Suppressor macrophage treated with lipopolysaccharide for 1 hour (primary cell): ENCODE data around the gene ARHGAP40.

Experiments used
- DNase-seq, 3 donors: peaks; one replicate each; pipeline ENCODE4 v3.0.0-alpha.2; 2020 to 2022

Gene ARHGAP40

DNA sequence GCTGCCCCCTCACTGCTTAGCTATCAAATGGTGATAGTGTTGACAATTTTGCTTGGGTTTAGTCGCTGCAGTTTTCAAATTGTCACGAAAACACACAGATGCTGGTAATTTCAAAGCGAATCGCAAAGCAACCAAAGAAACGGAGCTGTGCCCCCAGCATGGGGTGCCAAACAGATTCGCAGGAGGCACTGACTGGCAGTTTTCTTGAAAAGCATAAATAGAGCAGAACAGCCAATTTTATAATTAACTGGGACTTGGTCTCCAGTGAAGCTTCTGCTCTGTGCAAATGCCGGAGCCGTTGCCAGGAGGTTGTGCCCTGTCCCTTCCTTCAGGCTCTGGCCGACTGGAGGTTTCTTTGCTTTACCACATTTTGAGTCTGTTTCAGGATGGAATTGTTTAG, 18.8 kb downstream of the ARHGAP40 start:
- DNase-seq = no peak

DNA sequence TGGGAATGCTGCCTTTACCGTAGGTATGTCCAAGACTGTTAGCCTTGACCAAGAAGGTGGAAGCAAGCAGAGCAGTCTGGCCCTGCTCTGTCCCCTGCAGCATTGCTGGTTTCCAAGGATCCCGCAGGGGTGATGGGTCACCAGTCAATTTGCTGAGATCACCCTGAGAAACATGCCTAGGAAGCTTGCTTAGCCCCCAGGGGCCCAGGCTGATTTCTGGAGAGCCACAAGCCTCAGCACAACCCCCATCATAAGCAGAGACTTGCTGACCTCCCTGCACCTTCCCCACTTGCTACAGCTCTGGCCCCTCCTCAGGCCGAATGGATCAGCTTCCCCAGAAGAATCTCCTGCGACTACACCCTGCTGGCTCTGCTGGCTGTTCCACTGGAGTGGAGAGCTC, 21.5 kb downstream of the ARHGAP40 start:
- DNase-seq = no peak

DNA sequence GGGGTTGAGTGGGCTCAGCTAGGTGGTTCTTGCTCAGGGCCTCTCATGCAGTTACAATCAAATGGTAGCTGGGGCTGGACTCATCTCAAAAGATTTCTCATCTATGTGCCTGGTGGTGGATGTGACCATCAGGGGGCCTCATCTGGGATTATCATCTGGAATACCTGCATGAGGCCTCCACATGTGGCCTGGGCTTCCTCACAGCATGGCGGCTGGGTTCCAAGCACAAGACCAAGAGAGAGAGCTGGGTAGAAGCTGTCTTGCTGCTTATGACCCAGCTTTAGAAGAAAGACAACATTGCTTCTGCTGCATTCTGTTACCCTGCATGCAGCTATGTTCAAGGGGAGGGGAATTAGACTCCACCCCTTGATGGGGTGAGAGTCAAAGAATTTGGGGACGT, 22.5 kb downstream of the ARHGAP40 start:
- no peak for DNase-seq

DNA sequence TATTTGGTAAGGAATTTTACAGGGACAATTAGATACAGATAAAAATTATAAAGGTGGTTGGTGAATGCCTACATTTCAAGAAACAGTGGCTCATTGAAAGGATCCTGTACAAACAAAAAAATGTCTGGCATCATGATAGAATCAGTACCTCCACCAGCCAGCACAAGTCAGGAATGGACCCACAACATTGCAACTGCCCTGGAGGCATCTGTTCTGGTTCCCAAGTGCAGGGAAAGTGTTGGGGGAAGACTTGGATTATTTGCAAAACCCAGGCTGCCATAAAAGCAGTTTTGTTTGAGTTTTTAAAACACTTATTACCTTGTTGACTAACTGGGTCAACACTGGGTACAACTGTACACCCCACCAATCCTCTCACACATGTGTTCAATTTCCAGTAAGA, 24.3 kb downstream of the ARHGAP40 start:
- no peak for DNase-seq

DNA sequence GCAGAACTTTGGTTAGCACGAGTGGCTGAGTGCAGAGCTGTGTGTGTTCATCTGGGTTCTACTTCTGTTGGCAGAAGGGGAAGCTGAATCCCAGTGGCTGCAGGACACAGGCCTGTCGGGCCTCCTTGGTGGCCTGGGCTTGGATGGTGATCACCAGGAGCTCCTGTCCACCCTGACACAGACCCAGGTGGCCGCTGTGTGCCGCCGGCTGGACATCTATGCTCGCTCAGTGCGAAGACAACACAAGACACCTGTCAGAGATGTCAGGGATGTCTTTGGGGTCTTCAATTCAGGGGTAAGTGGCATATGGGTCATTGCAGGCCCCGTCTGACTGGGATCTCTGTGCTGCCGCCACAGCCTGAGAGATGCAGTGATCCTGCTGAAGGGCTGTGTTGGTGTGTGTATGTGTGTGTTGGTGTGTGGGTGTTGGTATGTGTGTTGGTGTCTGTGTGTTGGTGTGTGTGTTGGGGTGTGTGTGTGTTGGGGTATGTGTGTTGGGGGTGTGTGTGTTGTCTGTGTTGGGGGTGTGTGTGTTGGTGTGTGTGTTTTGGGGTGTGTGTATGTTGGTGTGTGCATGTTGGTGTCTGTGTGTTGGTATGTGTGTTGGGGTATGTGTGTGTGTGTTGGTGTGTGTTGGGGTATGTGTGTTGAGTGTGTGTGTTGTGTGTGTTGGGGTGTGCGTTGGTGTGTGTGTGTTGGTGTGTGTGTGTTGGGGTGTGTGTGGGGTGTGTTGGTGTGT, 25.5 kb downstream of the ARHGAP40 start:
- no peak for DNase-seq

DNA sequence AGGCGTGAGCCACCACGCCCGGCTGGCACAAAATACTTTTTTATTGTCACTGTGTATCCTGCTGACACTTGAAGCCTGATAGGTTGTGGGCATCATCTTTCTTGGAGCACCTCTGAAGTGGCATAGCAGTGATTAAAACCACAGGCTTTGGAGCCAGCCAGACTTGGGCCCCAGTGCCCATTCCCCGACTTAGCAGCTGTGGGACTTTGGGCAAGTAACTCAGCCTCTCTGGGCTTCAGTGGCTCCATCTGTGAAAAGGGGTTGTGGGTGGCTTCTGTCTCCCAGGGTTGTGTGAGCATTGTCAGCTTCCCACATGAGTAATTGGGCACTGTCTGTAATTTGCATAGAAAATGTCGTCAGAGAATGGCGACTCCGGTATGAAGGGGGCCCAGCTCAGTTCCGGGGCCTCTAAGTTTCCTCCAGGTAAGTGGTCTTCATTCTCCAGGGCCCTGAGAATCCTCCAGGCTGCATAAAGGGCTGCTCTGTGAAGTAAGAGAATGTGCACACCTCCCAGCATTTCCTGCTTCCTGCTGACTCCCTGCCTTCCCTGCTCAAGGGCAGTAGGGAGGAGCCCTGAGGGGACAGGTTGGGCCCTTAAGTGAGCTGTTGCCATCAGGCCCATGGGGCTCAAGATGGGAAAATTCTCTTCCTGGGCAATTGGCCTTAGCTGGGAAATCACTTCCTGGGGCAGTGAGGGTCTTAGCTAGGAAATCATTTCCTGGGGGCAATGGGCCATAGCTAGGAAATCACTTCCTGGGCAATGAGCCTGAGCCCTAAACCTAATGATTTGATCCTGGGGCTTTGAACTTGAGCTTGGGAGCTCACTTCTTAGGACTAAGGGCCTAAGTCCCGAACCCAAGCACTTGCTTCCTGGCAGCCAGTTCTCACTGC, 27.2 kb downstream of the ARHGAP40 start:
- no peak for DNase-seq

DNA sequence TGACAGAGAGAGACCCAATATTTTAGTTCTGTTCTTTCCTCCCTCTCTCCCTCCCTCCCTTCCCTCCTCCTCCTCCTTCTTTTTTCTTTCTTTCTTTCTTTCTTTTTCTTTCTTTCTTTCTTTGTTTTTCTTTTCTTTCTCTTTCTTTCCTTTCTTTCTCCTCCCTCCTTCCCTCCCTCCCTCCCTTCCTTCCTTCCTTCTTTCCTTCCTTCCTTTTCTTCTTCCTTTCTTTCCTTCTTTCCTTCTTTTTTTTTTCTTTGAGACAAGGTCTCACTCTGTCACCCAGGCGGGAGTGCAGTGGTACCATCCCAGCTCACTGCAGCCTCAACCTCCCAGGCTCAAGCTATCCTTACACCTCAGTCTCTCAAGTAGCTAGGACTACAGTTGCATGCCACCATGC, 28.4 kb downstream of the ARHGAP40 start:
- no peak for DNase-seq

DNA sequence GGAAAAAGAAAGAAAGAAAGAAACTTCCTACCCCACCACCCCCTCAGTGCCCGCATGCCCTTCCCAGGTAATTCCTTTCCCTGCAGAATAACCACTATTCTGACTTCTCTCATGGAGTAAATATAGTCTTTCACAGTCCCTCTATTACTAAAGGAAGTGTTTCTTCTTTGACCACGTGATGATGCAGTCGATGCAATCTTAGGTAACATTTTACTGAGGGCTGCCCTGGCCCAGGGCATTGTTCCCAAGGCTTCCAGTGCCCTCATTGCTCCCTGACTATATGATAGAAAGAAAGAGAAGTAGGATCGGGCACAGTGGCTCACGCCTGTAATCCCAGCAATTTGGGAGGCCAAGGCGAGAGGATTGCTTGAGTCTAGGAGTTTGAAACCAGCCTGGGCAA, 29.1 kb downstream of the ARHGAP40 start:
- no peak for DNase-seq

DNA sequence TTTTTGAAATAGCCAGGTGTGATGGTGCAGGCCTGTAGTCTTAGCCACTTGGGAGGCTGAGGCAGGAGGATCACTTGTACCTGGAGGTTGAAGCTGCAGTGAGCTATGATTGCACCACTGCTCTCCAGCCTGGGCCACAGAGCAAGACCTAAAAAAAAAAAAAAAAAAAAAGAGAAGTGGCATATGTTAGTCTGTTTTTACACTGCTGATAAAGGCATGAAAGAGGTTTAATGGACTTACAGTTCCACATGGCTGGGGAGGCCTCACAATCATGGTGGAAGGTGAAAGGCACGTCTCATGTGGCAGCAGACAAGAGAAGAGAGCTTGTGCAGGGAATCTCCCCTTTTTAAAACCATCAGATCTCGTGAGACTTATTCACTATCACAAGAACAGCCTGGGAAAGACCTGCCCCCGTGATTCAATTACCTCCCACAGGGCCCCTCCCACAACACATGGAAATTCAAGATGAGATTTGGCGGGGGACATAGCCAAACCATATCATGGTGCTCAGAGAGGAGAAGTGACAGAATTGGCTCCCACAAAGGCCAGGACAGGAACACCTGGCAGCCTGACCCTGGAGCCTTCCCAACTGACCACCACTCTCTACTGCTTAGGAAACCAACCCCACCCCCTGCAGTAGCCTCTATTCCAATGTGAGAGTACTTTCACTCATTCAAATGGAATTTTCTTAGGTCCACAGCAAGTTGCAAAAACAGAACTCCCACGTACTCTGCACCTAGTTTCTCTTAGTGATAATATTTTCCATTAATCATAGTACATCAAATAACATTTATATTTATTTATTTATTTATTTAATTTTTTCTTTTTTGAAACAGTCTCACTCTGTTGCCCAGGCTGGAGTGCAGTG, 29.8 kb downstream of the ARHGAP40 start:
- peak in 2 of 3 donors; percentile 10 to 31 for DNase-seq

DNA sequence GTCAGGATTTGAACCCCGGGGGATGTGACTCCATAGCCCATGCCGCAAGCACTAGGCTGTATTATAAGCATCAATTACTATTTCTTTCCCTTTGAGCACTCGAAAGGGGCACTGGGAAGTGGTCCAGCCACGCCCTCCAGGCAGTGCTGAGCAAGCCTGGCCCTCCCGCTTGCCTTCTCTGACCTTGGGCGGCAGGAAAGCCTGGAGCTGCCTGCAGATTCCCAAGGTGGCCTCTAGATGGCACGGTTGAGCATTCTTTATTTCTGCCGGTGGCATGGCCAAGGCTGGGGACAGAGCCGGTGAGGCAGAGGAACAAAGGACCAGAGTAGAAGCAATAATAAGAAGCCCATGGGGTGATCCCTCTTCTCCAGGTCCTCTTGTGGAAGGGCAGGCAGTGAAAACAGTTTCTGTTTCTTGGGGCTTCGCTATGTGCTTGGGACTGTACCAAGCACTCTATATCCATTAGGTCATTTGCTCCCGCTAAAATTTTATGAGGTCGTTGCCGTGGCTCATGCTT, 32.0 kb downstream of the ARHGAP40 start:
- DNase-seq = peak; percentile 67 to 77 (median 75)

DNA sequence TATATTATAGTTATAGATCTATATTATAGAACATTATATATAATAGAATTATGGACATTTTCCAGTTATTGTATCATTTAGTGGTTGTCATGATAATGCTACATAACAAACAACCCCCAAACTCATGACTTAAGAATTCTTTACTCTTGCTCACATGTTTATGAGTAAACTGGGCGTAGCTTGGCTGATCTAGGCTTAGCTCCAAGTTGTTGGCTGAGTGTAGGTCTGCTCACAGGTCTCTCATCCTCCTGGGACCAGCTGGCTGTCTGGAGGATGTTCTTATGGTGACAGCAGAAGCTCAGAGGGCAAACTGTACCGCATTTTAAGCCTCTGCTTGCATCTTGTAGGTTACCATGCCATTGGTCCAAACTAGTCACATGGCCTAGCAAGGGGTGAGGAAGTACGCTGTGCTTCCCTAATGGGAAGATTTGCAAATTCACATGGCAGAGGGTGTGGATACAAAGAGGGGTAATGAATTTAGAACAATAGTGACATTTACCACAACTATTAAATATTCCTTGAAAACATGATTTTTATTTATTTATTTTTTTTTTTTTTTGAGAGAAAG, 34.2 kb downstream of the ARHGAP40 start:
- peak; percentile 11 to 38 (median 29) for DNase-seq

DNA sequence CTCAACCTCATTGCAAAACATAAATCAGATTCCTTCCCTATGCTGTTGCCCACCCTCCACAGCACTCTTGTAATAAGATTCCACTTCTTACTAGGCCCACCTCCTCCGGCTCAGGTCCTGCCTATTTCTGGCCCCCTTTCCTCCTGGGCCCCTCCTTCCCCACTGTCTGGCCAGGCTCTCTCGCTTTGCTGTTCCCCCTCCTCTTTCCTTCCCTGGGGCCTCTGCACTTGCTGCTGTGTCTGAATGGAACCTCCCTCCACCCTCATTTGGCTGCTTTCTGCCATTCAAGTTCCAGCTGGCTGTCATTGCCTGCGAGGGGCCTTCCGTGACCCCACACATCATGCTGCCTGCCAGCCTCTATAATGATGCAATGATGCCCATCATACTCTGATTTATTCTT, 38.9 kb downstream of the ARHGAP40 start:
- no peak for DNase-seq

DNA sequence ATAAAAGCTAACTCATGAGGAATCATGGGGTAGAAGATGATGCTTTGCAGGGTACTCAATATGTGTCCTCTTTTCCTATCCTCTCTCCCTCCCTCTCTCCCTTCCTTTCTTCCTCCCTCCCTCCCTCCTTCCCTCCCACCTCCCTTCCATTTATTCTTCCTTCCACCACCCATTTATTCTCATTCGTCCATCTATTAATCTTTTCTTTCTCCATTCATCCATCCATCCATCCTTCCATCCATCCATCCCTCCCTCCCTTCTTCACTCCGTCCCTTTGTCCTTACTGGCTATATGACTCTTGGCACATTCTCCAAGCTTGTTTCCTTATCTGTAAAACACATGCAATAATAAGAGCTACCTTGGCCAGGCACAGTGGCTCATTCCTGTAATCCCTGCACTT, 40.9 kb downstream of the ARHGAP40 start:
- no peak for DNase-seq

DNA sequence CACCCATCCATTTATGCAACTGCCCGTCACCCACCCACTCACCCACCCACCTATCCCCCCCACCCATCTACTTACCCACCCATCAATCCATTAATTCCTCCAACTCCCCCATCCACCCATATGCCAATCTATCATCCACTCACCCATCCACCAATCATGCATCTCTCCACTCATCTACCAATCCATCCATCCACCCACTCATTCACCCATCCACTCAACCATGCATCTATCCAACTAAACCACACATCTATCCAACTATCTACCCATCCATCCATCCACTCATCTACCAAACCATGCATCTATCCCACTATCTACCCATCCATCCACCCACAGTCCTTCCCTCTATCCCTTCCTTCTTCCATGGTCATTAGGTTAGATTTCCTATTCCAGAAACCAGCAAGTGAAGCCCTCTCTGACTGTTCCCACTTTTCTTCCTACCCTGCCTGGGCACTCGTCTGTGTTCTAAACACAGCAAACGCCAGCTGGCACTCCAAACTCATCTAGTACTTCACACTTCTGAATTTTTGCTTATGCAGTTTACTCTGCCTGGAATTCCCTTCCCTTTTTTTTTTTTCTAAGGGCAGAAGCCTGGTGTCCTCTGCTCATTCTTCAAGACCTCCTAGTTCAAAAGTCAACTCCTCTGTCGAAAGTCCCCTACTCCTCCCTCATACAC, 43.1 kb downstream of the ARHGAP40 start:
- DNase-seq = no peak

DNA sequence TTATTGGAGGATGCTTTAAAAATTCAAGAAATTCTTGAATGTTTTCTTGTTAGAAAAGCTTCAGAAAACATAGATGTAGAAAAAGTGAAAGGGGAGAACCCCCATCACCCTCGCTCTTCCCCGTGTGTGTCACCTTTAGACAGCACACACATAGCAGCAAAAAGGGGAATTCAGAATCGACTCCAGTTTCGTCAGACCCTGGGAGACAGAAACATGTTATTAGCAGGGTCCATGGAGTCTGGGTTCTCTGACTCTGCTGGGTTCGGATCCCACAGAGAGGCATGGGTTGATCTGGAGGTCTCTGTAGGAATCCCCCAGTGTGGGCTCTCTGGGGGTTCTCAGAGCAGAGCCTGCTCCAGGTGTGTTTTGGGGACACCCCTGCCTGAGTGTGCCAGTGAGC, 43.7 kb downstream of the ARHGAP40 start:
- peak; percentile 18 to 40 (median 23) for DNase-seq

DNA sequence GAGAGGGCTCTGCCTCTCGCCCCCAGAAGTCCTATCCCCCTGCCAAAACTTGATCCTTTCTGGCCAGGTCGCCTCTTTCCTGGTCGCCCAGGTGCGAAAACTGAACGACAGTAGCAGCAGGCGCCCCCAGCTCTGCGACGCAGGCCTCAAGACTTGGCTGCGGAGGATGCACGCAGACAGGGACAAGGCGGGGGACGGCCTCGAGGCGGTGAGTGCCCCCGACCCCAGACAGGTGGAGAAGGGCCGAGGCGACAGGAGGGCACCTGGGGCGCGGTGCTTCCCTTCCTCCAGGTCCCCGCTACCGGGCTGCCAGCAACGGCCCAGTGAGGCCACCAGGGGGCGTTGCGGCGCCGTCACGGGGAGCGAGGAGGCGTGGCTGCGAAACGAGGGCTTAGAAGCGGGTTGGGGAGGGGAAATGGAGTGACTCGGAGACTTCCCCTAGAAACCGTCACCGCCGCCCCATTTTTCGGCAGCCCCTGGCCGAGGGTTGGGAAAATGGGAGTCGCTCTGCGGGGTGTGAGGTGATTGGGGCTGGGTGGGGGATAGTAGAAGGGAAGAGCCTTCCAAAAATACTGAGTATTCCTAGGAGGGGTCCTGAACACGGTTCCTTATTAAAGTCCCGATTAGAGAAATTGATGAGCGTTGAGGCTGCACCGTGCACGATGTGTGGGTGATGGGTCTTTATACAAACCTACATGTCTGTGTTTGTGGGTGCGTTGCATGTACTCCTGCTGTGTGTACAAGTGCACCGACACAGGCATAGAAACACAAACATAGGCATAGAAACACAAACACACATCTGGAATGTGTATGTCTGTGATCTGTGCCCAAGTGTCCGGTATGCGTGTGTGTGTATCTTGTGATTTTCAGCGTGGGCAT, 44.6 kb downstream of the ARHGAP40 start:
- DNase-seq = peak; percentile 82 to 90 (median 89)

DNA sequence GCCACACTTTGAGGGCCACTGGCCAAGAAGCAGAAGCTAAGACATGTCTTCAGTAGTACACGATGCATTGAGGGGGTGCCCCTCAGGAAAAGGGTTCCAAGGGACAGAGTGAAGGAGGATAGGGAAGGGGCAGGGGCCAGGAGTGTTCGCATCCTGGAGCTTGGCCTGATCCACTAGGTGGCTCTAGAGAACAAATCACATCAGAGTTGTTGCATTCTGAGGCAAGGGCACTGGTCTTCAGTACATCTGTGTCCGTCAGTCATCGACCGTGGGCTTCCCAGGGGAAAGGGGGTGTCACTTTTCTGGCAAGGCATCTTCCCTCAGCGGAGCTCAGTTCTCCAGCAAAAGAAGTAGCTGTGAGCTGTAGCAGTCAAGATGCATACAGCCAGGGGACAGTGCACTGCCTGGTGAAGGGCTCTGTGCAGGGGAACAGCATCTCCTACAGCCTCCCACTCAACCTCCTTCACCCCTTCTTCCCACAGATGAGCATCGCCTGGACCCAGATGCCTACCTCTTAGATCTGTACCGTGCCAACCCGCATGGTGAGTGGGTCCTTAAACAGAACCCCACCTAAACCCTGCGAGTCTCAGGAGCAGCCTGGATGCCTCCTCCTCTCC, 47.8 kb downstream of the ARHGAP40 start:
- DNase-seq = peak in 2 of 3 donors; percentile 12 to 20

DNA sequence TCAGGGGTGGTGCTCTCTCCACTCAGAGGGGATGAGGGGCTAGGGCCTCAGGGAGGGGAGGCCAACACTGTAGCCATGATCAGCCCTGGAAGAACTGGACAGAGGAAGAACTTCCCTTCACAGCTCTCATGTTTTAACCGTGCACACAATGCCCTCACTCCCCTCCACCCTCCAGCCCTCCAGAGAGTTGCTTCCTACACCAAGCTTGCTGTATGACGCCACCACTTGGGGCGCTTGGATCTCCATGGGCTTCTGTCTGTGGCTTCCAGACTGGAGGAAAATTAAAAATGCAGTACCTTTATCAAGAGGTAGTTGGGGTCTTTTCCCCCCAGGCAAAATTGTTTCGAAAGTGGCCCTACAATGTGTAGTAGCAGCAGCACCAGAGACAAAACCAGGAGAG, 48.4 kb downstream of the ARHGAP40 start:
- no peak for DNase-seq

DNA sequence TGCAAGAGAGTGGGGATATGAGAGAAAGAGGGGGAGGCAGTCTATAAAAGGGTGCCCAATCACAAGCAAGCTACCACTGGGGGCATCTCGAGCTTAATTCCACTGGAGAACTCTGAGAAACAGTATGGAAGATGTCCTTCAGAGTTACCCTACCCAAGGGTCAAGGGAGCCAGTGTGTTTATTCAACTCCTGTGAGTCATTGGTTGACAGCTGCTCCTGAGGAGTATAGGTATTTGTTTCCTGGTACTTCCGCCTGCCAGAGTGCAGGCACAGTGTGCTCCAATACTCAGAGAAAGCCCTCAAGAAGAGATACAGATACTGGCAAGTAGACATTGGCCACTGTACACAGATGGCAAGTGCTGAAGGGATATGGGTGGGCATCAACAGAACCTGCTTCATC, 49.5 kb downstream of the ARHGAP40 start:
- DNase-seq = no peak

DNA sequence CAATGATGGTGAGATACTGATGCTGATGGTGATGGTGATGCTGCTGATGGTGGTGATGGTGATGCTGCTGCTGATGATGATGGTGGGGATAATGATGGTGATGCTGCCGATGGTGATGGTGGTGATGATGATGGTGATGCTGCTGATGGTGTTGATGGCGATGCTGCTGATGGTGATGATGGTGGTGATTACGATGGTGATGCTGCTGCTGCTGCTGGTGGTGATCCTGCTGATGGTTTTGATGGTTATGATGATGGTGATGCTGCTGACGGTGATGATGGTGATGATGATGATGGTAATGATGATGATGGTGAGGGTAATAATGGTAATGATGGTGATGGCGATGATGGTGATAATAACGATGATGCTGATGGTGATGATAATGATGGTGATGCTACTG, 50.0 kb downstream of the ARHGAP40 start:
- DNase-seq = no peak
